ENCODE measurements around the gene UNC5A.

UNC5A gene

DNA sequence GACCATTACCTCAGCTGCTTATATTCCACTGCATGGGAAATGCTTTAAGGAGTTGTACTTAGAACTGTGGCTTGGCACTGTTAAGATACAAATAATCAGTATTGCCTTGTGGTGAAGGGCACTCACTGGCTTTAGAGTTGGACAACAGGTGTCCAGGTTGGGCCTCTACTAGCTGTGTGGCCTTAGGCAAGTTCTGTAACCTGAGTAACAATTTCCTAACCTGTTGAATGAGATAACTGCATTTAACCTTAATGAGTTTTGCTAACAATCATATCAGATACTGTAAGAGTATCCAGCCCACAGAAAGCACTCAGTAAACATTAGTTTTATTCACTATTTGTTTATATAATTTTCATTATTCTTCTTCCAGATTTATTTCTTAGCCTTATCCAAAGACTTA is 106.0 kb downstream of the UNC5A start:
- TF ChIP-seq, protein P1, sequence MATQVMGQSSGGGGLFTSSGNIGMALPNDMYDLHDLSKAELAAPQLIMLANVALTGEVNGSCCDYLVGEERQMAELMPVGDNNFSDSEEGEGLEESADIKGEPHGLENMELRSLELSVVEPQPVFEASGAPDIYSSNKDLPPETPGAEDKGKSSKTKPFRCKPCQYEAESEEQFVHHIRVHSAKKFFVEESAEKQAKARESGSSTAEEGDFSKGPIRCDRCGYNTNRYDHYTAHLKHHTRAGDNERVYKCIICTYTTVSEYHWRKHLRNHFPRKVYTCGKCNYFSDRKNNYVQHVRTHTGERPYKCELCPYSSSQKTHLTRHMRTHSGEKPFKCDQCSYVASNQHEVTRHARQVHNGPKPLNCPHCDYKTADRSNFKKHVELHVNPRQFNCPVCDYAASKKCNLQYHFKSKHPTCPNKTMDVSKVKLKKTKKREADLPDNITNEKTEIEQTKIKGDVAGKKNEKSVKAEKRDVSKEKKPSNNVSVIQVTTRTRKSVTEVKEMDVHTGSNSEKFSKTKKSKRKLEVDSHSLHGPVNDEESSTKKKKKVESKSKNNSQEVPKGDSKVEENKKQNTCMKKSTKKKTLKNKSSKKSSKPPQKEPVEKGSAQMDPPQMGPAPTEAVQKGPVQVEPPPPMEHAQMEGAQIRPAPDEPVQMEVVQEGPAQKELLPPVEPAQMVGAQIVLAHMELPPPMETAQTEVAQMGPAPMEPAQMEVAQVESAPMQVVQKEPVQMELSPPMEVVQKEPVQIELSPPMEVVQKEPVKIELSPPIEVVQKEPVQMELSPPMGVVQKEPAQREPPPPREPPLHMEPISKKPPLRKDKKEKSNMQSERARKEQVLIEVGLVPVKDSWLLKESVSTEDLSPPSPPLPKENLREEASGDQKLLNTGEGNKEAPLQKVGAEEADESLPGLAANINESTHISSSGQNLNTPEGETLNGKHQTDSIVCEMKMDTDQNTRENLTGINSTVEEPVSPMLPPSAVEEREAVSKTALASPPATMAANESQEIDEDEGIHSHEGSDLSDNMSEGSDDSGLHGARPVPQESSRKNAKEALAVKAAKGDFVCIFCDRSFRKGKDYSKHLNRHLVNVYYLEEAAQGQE (IDR thresholded peaks at IDR 0.05; ENCODE audit: insufficient replicate concordance, low read depth), result no peak
- no peak for TF ChIP-seq CTCF (IDR thresholded peaks at IDR 0.05; ENCODE audit: insufficient read depth, low read length)
- TF ChIP-seq GABPA (IDR thresholded peaks at IDR 0.05; ENCODE audit: low read depth), result no peak
- no peak for TF ChIP-seq SPI1 (IDR thresholded peaks at IDR 0.05; ENCODE audit: borderline replicate concordance, low read depth)
- TF ChIP-seq POLR2AphosphoS5 (IDR thresholded peaks at IDR 0.05; ENCODE audit: low read depth), result no peak

DNA sequence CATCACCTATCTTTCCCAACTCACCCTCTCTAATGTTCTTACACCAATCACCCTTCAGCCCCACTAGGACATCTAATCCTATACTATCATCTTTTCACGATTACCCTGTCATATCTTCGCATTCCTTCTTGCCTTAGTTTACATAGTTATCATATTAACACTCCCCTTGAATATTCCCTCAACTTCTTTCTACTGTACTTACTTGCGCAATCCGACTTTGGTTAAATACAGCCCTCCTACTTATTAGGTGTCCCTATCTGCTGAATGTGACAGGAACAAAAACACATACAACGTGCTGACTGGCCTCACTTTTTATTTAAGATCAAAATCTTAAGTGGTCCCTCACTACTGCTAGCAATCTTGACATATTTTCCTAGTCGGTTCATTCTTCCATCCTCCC is 108.3 kb downstream of the UNC5A start:
- H3K27me3 ChIP-seq (ENCODE audit: insufficient read depth, poor library complexity, severe bottlenecking), result no peaks in the 10 kb centered on the region
- no peak overlapping the region for H3K27ac ChIP-seq (replicated peaks)
- H3K4me3 ChIP-seq (replicated peaks; ENCODE audit: insufficient read depth, low read length), result no peak overlapping the region
- DNase-seq (ENCODE audit: low read depth in 1 of 2, low spot score in 1 of 2), result no peak
- TF ChIP-seq SPI1 (IDR thresholded peaks at IDR 0.05; ENCODE audit: borderline replicate concordance, low read depth) (no peak), GABPA (IDR thresholded peaks at IDR 0.05; ENCODE audit: low read depth) (no peak), POLR2AphosphoS5 (IDR thresholded peaks at IDR 0.05; ENCODE audit: low read depth) (no peak), CTCF (IDR thresholded peaks at IDR 0.05; ENCODE audit: insufficient read depth, low read length) (no peak)
- TF ChIP-seq, protein P1 (IDR thresholded peaks at IDR 0.05; ENCODE audit: insufficient replicate concordance, low read depth), result no peak

More for the DNA sequence above, 106.0 kb downstream of the UNC5A start:
- H3K4me3 ChIP-seq (replicated peaks; ENCODE audit: insufficient read depth, low read length), result no peak overlapping the region
- H3K27ac ChIP-seq (replicated peaks), result no peak overlapping the region
- no peaks in the 10 kb centered on the region for H3K27me3 ChIP-seq (ENCODE audit: insufficient read depth, poor library complexity, severe bottlenecking)
- DNase-seq (ENCODE audit: low read depth in 1 of 2, low spot score in 1 of 2), result no peak

GRCh38 chr5:176921714-176922113 is 111.4 kb downstream of the UNC5A start:
- TF ChIP-seq POLR2AphosphoS5 (IDR thresholded peaks at IDR 0.05; ENCODE audit: low read depth) (no peak), CTCF (IDR thresholded peaks at IDR 0.05; ENCODE audit: insufficient read depth, low read length) (no peak), SPI1 (IDR thresholded peaks at IDR 0.05; ENCODE audit: borderline replicate concordance, low read depth) (no peak), GABPA (IDR thresholded peaks at IDR 0.05; ENCODE audit: low read depth) (no peak)
- TF ChIP-seq, protein P1 (IDR thresholded peaks at IDR 0.05; ENCODE audit: insufficient replicate concordance, low read depth), result no peak
- no peak overlapping the region for H3K4me3 ChIP-seq (replicated peaks; ENCODE audit: insufficient read depth, low read length)
- no peaks in the 10 kb centered on the region for H3K27me3 ChIP-seq (ENCODE audit: insufficient read depth, poor library complexity, severe bottlenecking)
- no peak for DNase-seq (ENCODE audit: low read depth in 1 of 2, low spot score in 1 of 2)
- H3K27ac ChIP-seq (replicated peaks), result no peak overlapping the region
